ENCODE measurements around the gene ARAP3. TPM values are rescaled to one million over a fixed set of nuclear protein-coding genes. Genes with fewer than 3 reads are reported as not detected.

The ARAP3 gene
- total RNA-seq, 1 donor from 2014 or later, result 42.4 TPM

DNA sequence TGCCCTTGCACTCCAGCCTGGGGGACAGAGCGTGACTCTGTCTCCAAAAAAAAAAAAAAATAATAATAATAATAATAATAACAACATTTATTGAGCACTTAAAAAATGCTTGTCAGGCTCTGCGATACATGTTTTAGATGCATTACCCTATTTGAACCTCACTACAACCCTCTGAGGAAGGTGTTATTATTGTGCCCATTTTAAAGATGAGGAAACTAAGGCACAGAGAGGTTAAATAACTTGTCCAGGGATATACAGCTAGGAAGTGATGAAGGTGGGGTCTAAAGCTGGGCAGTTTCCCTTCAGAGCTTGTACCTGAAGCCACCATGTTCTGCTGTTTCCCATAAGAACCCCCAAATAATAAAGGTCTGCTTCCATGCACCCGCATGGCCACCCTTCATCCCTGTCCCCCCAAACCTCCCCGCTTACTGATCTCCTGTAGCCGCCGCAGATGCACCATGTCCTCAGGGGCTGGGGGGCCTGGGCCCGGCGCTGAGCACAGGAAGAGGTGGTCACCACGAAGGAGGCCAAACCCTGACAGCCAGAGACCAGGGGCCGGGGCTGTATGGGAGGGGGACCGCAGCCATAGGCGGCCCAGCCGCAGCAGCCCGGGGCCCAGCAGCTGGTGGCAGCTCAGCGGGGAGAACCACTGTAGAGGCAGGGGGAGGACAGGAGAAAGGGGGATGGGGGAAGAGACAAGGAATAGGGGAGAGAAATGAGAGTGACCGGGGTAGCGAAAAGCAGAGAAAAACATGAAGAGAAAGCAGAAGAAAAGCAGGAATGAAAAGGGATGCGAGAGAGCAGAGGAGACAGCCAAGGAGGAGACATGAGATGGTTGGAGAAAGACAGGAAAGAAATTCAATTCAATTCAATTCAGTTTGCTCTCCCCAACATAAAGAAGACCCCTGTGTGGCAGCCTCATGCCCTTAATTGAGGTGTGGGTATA is 15.8 kb downstream of the ARAP3 start:
- ATAC-seq (no peak), DNase-seq (no peak)
- H3K27ac ChIP-seq, result no peak overlapping the region
- H3K4me1 ChIP-seq, result no peaks in the 10 kb centered on the region
- H3K27me3 ChIP-seq, result no peaks in the 10 kb centered on the region
- no peak overlapping the region for H3K4me3 ChIP-seq
- TF ChIP-seq, protein P1, sequence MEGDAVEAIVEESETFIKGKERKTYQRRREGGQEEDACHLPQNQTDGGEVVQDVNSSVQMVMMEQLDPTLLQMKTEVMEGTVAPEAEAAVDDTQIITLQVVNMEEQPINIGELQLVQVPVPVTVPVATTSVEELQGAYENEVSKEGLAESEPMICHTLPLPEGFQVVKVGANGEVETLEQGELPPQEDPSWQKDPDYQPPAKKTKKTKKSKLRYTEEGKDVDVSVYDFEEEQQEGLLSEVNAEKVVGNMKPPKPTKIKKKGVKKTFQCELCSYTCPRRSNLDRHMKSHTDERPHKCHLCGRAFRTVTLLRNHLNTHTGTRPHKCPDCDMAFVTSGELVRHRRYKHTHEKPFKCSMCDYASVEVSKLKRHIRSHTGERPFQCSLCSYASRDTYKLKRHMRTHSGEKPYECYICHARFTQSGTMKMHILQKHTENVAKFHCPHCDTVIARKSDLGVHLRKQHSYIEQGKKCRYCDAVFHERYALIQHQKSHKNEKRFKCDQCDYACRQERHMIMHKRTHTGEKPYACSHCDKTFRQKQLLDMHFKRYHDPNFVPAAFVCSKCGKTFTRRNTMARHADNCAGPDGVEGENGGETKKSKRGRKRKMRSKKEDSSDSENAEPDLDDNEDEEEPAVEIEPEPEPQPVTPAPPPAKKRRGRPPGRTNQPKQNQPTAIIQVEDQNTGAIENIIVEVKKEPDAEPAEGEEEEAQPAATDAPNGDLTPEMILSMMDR (IDR thresholded peaks at IDR 0.05), result no peak
- intact Hi-C loops (cut with DNase I), result no loop called here
- peaks cover 7% of the 10 kb centered on the region for H3K36me3 ChIP-seq
- no peaks in the 10 kb centered on the region for H3K9me3 ChIP-seq

DNA sequence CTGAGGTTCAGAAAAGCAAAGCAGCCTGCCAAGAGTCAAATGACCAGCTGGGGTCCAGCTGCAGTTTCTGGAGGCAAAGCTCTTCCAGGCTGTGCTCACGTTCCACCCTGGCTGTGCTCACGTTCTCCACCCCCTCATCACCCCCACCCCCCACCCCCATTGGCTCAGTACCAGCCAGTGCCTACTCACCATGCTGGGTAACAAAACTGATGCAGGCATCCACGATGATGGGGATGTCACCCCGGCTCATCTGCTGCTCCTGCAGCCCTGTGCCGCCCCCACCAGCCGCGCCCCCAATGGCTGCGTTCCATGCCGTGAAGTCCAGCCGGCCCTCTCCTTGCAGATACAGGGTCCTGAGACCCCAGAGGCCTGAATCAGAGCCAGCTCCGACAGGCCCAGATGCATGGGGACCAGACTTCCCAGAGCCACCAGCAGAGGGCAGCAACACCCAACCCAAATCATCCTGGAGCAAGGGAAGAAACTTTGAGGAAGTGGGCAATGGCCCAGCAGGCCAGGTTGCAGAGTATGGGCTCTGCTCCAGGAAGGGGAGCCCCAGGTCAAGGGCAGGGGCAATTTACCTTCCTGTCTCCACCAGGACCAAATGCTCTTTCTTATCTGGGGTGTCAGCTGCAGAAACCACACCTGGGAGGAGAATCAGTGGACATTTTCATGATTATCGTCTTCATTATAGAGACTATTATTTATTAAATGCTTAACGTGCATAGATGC is 17.1 kb downstream of the ARAP3 start:
- Histone ChIP-seq H3K4me3 (no peak overlapping the region), H3K27ac (no peak overlapping the region), H3K9me3 (no peaks in the 10 kb centered on the region), H3K36me3 (peaks cover 7% of the 10 kb centered on the region), H3K27me3 (no peaks in the 10 kb centered on the region), H3K4me1 (no peaks in the 10 kb centered on the region)
- ATAC-seq, result peak; percentile 99
- DNase-seq, result peak; percentile 89
- TF ChIP-seq, protein P1 (IDR thresholded peaks at IDR 0.05), result peak; percentile 95
- intact Hi-C loops (cut with DNase I), result no loop called here

DNA sequence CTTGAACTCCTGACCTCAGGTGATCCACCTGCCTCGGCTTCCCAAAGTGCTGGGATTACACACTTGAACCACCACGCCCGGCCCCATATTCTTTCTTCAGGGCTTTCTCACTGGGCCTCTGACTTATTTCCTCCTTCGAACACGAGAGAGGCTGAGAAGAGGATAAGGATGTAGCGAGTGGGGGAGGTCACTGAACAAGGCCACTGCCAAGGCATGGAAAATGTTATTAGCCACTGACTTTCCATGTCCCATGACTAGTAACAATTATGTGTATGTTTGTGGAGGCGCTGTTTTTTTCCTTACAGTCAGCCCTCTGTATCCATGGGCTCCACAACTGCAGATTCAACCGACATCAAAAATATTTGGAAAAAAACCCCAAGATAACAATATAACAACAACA is 18.5 kb downstream of the ARAP3 start:
- no peak overlapping the region for H3K4me3 ChIP-seq
- TF ChIP-seq, protein P1 (IDR thresholded peaks at IDR 0.05), result no peak
- DNase-seq (no peak), ATAC-seq (no peak)
- H3K9me3 ChIP-seq, result no peaks in the 10 kb centered on the region
- no peaks in the 10 kb centered on the region for H3K4me1 ChIP-seq
- H3K36me3 ChIP-seq, result peaks cover 7% of the 10 kb centered on the region
- no peaks in the 10 kb centered on the region for H3K27me3 ChIP-seq
- intact Hi-C loops (cut with DNase I), result no loop called here
- no peak overlapping the region for H3K27ac ChIP-seq

DNA sequence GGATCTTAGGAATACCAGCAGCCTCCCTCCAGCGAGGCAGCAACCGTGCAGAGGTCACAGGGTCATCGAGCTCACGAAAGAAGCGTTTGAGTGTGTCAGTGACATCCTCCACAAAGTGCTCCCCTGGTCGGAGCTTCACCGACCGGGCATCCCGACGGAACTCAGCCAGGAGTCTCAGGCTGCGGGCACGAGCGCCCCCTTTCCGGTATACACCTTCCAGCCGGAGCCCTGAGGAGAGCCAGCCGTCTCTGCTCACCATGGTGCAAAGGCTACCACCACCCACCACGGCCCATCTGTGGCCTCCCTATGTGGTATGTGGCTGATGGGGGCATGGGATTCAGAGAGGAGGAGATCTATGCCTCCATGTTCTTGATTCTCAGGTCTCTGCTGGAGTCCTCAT is 20.0 kb downstream of the ARAP3 start:
- H3K4me3 ChIP-seq, result no peak overlapping the region
- DNase-seq (peak; percentile 27), ATAC-seq (no peak)
- no peak overlapping the region for H3K27ac ChIP-seq
- H3K36me3 ChIP-seq, result peaks cover 15% of the 10 kb centered on the region
- no peaks in the 10 kb centered on the region for H3K4me1 ChIP-seq
- intact Hi-C loops (cut with DNase I), result no loop called here
- no peaks in the 10 kb centered on the region for H3K27me3 ChIP-seq
- H3K9me3 ChIP-seq, result no peaks in the 10 kb centered on the region
- TF ChIP-seq, protein P1 (IDR thresholded peaks at IDR 0.05), result no peak

DNA sequence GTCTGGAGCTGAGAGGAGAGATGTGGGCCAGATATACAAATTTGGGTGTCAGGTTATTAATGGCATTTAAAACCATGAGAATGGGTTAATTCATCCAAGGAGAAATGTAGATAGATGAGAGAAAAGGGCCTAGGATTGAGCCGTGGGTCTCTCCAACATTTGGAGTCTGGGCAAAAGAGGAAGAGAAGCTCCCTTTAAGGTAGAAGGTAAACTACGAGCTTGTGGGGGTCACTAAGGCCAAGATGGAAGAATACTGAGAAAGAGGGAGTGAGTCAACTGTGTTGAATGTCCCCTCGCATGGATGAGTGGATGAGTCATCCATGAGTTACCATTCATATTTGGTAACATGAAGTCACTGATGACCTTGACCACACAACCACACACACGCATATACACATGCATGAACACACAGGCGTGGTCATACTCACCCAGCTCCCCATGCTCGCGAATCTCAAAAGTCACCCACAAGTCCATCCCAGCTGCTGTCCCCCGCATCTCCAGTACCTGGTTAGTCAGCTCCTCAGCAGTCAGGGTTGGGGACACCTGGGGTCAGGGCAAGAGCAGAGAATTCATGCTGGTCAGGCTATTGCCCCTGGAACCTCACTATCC is 24.0 kb downstream of the ARAP3 start:
- Histone ChIP-seq H3K27me3 (no peaks in the 10 kb centered on the region), H3K4me3 (no peak overlapping the region), H3K9me3 (no peaks in the 10 kb centered on the region), H3K4me1 (no peaks in the 10 kb centered on the region), H3K27ac (no peak overlapping the region), H3K36me3 (peaks cover 12% of the 10 kb centered on the region)
- ATAC-seq (no peak), DNase-seq (peak; percentile 31)
- intact Hi-C loops (cut with DNase I), result no loop called here
- TF ChIP-seq, protein P1 (IDR thresholded peaks at IDR 0.05), result no peak
